Endothelial cell of umbilical vein (primary cell): Measurements from ENCODE around the gene ZRANB2. TPM values are rescaled to one million over a fixed set of nuclear protein-coding genes. Genes with fewer than 3 reads are reported as not detected.

Experiments
- BruUV-seq: library from RNA; stranded (reverse); fragments of 400-500 nt; replicated peaks from 2 replicates; lab custom pipeline; 2021; lab: Mats Ljungman, UMichigan
- CTCF ChIA-PET: fragments of 300-600, 350-600 bp; sonication (Branson Sonifier 250); formaldehyde crosslinking; loops from one replicate; lab custom pipeline; 2021; ENCODE audit warnings: antibody characterized with exemption, inconsistent platforms; lab: Charles Lee
- POLR2A ChIA-PET: fragments of 300-600, 350-600 bp; sonication (Branson Sonifier 250); formaldehyde crosslinking; loops from one replicate; lab custom pipeline; 2021; ENCODE audit warnings: antibody characterized with exemption, inconsistent platforms; lab: Charles Lee
- DNase-seq: peaks from one replicate; pipeline ENCODE4 v3.0.0-alpha.2; 2011; ENCODE audit warnings: low read depth, low spot score
- FAIRE-seq: peaks from 2 replicates; lab custom pipeline; 2011; peaks lifted over from hg19 to GRCh38; lab: Jason Lieb, UNC
- H2AFZ ChIP-seq: 2 replicates; pipeline ENCODE4 v1.6.0; 2012; ENCODE audit warnings: low read depth, low read length, control low read depth, inconsistent platforms
- H3K27ac ChIP-seq: 2 replicates; pipeline ENCODE4 v1.5.1; 2011; ENCODE audit warnings: low read depth, mild to moderate bottlenecking, control low read depth, low read length, moderate library complexity; ENCODE audit not compliant: insufficient read depth
- H3K27me3 ChIP-seq, 2 experiments: 2 replicates each; pipeline versions ENCODE4 v1.6.0 to v1.6.1; 2011; ENCODE audit warnings: low read length in 2 of 2, mixed read lengths in 1 of 2; ENCODE audit not compliant: control insufficient read depth in 2 of 2, insufficient read depth in 2 of 2
- H3K36me3 ChIP-seq, 2 experiments: 2 replicates in 1 of 2; 3 replicates in 1 of 2; pipeline ENCODE4 v1.5.1; 2011; ENCODE audit warnings: low read length in 2 of 2, mild to moderate bottlenecking in 1 of 2, moderate library complexity in 1 of 2; ENCODE audit not compliant: control insufficient read depth in 2 of 2, insufficient read depth in 2 of 2; ENCODE audit errors: extremely low read depth in 1 of 2
- H3K4me1 ChIP-seq: 3 replicates; pipeline ENCODE4 v1.5.1; 2011; ENCODE audit warnings: mild to moderate bottlenecking, low read length; ENCODE audit not compliant: control insufficient read depth, insufficient read depth; ENCODE audit errors: extremely low read depth
- H3K4me2 ChIP-seq: 2 replicates; pipeline ENCODE4 v1.6.1; 2011; ENCODE audit warnings: low read length, control low read depth, mixed read lengths; ENCODE audit not compliant: insufficient read depth
- H3K4me3 ChIP-seq, 3 experiments: fragments of 200-600 bp in 1 of 3; sonication (generic), shearing (Covaris generic) in 1 of 3; replicated peaks in 1 of 3; 2 replicates each; pipeline ENCODE4 v1.5.1; 2011 to 2016; ENCODE audit warnings: control low read depth in 3 of 3, low read length in 3 of 3, mild to moderate bottlenecking in 2 of 3, inconsistent platforms in 1 of 3, low read depth in 1 of 3, moderate library complexity in 1 of 3; ENCODE audit not compliant: insufficient read depth in 1 of 3
- H3K79me2 ChIP-seq: 2 replicates; pipeline ENCODE4 v1.6.0; 2012; ENCODE audit warnings: low read length, inconsistent platforms; ENCODE audit not compliant: control insufficient read depth, insufficient read depth
- H3K9ac ChIP-seq: replicated peaks from 2 replicates; pipeline ENCODE3; 2011; ENCODE audit warnings: low read length, control low read depth; ENCODE audit not compliant: insufficient read depth; ENCODE audit errors: extremely low read depth
- H3K9me1 ChIP-seq: replicated peaks from 3 replicates; pipeline ENCODE4 v1.6.0; 2011; ENCODE audit warnings: mild to moderate bottlenecking, low read length; ENCODE audit not compliant: control insufficient read depth, insufficient read depth; ENCODE audit errors: extremely low read depth
- H3K9me3 ChIP-seq: replicated peaks from 2 replicates; pipeline ENCODE4 v1.5.1; 2012; ENCODE audit warnings: low read length, inconsistent platforms; ENCODE audit not compliant: control insufficient read depth, insufficient read depth
- H4K20me1 ChIP-seq: replicated peaks from 2 replicates; pipeline ENCODE3; 2011; ENCODE audit warnings: mild to moderate bottlenecking, low read length; ENCODE audit not compliant: control insufficient read depth, insufficient read depth; ENCODE audit errors: extremely low read depth
- EZH2 ChIP-seq: IDR thresholded peaks from 2 replicates; pipeline ENCODE4 v1.6.1; 2012; ENCODE audit warnings: borderline replicate concordance, low read depth, mild to moderate bottlenecking, moderate library complexity, low read length, inconsistent platforms; ENCODE audit not compliant: severe bottlenecking
- FOS ChIP-seq: IDR thresholded peaks from 2 replicates; pipeline ENCODE4 v1.6.1; 2011; ENCODE audit warnings: mild to moderate bottlenecking, low read length, moderate library complexity, borderline replicate concordance; ENCODE audit not compliant: insufficient read depth
- MAX ChIP-seq: IDR thresholded peaks from 2 replicates; pipeline ENCODE4 v1.6.1; 2011; ENCODE audit not compliant: insufficient read depth, insufficient read length
- dilution Hi-C: fragments of 300-500 bp; cut with MboI; formaldehyde crosslinking; loops from one replicate; pipeline ENCODE4 v1.15.0; 2019; ENCODE audit warnings: low sequenced_read_pairs; ENCODE audit not compliant: extremely low pct_ligation_motif_present
- intact Hi-C: fragments of 100-400 bp; cut with micrococcal nuclease; formaldehyde crosslinking; loops from one replicate; pipeline ENCODE4 v1.10.0; 2022
- polyA plus RNA-seq, 4 experiments: library from polyadenylated mRNA; depleted of rRNA in 3 of 4; stranded (reverse) in 3 of 4; unstranded in 1 of 4; fragments of >200 nt; gene quantifications; 2 replicates each; pipeline versions ENCODE4 v1.2.1 to v1.2.3, GENCODE V29; 2011 to 2012; ENCODE audit warnings: missing spikeins in 1 of 4
- total RNA-seq: library from RNA; stranded (reverse); gene quantifications from 2 replicates; pipeline ENCODE4 v1.2.3, GENCODE V29; 2021

The ZRANB2 gene
- total and polyA plus RNA-seq, 2 donors (not counting 3 experiments of a cell fraction or from before 2014, with no cell fraction given), result 23.6 to 84.1 TPM

GRCh38 chr1:71046891-71047634 lies 33.8 kb downstream of the ZRANB2 start:
- no peaks in the 10 kb centered on the region for H3K36me3 ChIP-seq
- no peaks in the 10 kb centered on the region for H3K79me2 ChIP-seq
- ChIA-PET CTCF (interaction anchor here (4.2 to 5.7 kb wide), 2 partner anchors 362 to 519 kb away, joined by 31 to 35 read pairs; no protein-coding TSS in a partner anchor), POLR2A (no interaction called here)
- no peak overlapping the region for H3K9ac ChIP-seq
- H3K9me3 ChIP-seq, result no peaks in the 10 kb centered on the region
- no peak overlapping the region for H3K27ac ChIP-seq
- H3K4me3 ChIP-seq, result peak overlapping the region in 2 of 3 experiments; percentile 7 to 12
- H3K4me2 ChIP-seq, result peak overlapping the region; percentile 23
- TF ChIP-seq FOS (no peak), EZH2 (peak; percentile 95)
- peaks cover 42 to 64% of the 10 kb centered on the region in 2 experiments for H3K27me3 ChIP-seq
- no TSS peak for BruUV-seq
- FAIRE-seq (no peak), DNase-seq (peak; percentile 13)
- intact Hi-C loops, result no loop called here
- H2AFZ ChIP-seq, result peak overlapping the region; percentile 79
- H3K9me1 ChIP-seq, result no peaks in the 10 kb centered on the region
- H4K20me1 ChIP-seq, result no peaks in the 10 kb centered on the region
- dilution Hi-C loops, result no loop called here
- H3K4me1 ChIP-seq, result peaks cover 9% of the 10 kb centered on the region

- CTCF ChIA-PET, result interaction anchor here (1.2 kb wide), 1 partner anchor 80 kb away, joined by 3 read pairs; no protein-coding TSS in a partner anchor
- intact Hi-C loops, result loop anchor here (2.0 kb wide), 1 partner anchor 915 kb away; no protein-coding TSS in a partner anchor
- FAIRE-seq, result no peak
Measured at GRCh38 chr1:71045463-71046028, 35.3 kb downstream of the ZRANB2 start.

More at GRCh38 chr1:71045463-71046028, 35.3 kb downstream of the ZRANB2 start:
- Histone ChIP-seq H3K9me3 (no peaks in the 10 kb centered on the region), H3K9ac (no peak overlapping the region), H2AFZ (no peak overlapping the region), H3K4me1 (peaks cover 9% of the 10 kb centered on the region), H4K20me1 (no peaks in the 10 kb centered on the region), H3K79me2 (no peaks in the 10 kb centered on the region), H3K4me3 (no peak overlapping the region), H3K27ac (no peak overlapping the region), H3K4me2 (no peak overlapping the region), H3K9me1 (no peaks in the 10 kb centered on the region), H3K27me3 (peaks cover 40 to 59% of the 10 kb centered on the region in 2 experiments), H3K36me3 (no peaks in the 10 kb centered on the region)
- BruUV-seq, result no TSS peak
- DNase-seq, result no peak
- POLR2A ChIA-PET, result no interaction called here
- TF ChIP-seq MAX, result no peak
- dilution Hi-C loops, result no loop called here
